ENCODE measurements around the gene CTSK. TPM values are rescaled to one million over a fixed set of nuclear protein-coding genes. Genes with fewer than 3 reads are reported as not detected.

The CTSK gene
- total and polyA plus RNA-seq, 2 of the 4 experiments (the other 2 are of a cell fraction) = 7.7 to 15.1 TPM

DNA sequence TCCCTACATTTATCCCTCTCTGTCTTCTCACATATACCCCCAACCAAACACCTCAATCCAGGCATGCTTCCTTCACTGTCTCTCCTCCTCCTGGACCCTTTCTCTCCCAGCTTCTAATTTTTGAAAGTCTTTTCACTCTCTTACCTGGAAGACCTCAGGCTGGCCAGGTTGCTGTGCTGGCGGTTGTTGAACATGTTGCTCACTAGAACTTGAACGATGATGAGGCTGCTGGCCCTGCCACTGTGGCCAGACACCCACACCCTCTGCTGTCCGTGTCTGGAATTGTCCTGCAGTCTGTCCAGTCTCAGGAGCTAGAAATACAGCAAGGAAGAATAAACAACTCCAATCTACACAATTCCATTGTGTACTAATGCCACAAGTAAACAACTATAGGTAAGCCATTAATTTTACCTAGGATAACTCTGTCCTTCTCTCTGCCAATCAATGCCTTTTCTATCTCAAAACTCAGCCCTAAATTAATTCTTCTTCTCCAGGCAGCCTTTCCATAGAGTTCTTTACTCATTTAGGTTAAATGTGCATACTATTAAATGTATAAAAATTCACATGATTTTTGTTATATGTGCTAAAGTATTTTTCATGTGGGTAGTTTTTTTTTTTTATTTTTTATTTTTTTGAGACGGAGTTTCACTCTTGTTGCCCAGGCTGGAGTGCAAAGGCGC lies 5.1 kb upstream of the CTSK start (continued):
- TF ChIP-seq, protein P1, sequence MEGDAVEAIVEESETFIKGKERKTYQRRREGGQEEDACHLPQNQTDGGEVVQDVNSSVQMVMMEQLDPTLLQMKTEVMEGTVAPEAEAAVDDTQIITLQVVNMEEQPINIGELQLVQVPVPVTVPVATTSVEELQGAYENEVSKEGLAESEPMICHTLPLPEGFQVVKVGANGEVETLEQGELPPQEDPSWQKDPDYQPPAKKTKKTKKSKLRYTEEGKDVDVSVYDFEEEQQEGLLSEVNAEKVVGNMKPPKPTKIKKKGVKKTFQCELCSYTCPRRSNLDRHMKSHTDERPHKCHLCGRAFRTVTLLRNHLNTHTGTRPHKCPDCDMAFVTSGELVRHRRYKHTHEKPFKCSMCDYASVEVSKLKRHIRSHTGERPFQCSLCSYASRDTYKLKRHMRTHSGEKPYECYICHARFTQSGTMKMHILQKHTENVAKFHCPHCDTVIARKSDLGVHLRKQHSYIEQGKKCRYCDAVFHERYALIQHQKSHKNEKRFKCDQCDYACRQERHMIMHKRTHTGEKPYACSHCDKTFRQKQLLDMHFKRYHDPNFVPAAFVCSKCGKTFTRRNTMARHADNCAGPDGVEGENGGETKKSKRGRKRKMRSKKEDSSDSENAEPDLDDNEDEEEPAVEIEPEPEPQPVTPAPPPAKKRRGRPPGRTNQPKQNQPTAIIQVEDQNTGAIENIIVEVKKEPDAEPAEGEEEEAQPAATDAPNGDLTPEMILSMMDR (conservative IDR thresholded peaks at IDR 0.05; ENCODE audit: low read depth, low read length) = peak; percentile 82

DNA sequence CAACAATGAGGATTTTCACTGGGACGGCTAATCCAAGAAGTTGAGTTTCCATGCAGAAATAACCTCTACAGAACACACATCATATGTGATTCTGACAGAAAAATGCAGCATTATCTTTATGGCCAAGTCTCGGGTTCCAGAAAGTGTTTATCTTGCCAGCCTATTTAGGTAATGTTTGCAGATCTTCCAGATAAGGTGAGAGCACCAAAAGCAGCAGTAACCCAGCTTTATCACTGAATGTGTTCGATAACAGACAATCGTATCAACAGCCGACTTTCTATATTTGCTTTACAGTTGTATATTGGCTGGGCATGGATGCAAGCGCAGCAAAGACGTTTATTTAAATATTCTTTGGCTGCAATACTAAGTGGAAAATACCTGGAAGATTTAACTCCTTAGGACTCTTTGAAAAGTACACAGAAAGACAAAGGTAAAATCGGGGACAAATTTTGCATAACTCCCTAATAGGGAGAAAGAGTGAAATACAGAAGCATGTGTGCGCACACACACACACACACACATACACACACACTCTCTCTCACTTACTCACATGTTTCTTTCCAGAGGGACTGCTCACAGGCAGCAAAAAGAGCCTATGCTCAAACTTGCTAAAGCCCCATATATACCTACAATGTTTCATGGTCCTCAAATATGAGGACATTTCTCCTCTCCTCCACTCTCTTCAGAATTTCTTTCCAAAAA lies 3.0 kb upstream of the CTSK start:
- WGBS, 2 experiments (ENCODE audit: extremely low coverage in 2 of 2, insufficient read length in 1 of 2) = no CpG with 5 or more reads among the region's 9 CpGs
- Histone ChIP-seq H3K9ac (ENCODE audit: low read depth, low read length) (no peak overlapping the region), H3K27me3 (ENCODE audit: control insufficient read depth, insufficient read depth, low read length) (no peaks in the 10 kb centered on the region), H4K8ac (ENCODE audit: low read depth in 2 of 2, low read length in 2 of 2) (no peak overlapping the region), H3K27ac (ENCODE audit: insufficient read depth, low read length) (no peak overlapping the region), H3K4me1 (ENCODE audit: control insufficient read depth, insufficient read depth, low read length) (peaks cover 9% of the 10 kb centered on the region), H2BK5ac (ENCODE audit: low read depth, low read length, poor library complexity, severe bottlenecking) (no peak overlapping the region), H3K18ac (ENCODE audit: low read depth, low read length) (no peak overlapping the region), H2BK20ac (ENCODE audit: low read depth, low read length) (no peak overlapping the region), H2BK15ac (ENCODE audit: low read depth, low read length) (no peak overlapping the region), H2AK9ac (replicated peaks; ENCODE audit: low read depth, low read length, poor library complexity) (no peak overlapping the region), H3K9me1 (ENCODE audit: insufficient read depth, low read length) (peaks cover 3% of the 10 kb centered on the region; the same call in 1 of the 2 replicates), H4K91ac (ENCODE audit: insufficient read depth, low read depth, low read length) (no peak overlapping the region), H2BK120ac (ENCODE audit: low read depth, low read length) (no peak overlapping the region), H3K4me2 (ENCODE audit: low read depth, low read length) (no peak overlapping the region), H2AFZ (replicated peaks; ENCODE audit: low read length, poor library complexity) (no peak overlapping the region), H3K4ac (ENCODE audit: low read depth, low read length) (no peak overlapping the region), H3K56ac (ENCODE audit: extremely low read depth, insufficient read depth, low read length) (no peak overlapping the region), H3K36me3 (ENCODE audit: control insufficient read depth, insufficient read depth, low read length) (peaks cover 19% of the 10 kb centered on the region), H3K9me3 (ENCODE audit: control insufficient read depth, insufficient read depth, low read length) (no peaks in the 10 kb centered on the region), H3K4me3 (ENCODE audit: insufficient read depth, low read depth, low read length) (no peak overlapping the region), H3K79me1 (ENCODE audit: low read depth in 1 of 2, low read length in 2 of 2) (peaks cover 0 to under 1% of the 10 kb centered on the region in 2 experiments; a peak in 1 of 4 replicates), H3K23ac (ENCODE audit: low read depth, low read length) (no peak overlapping the region), H3K14ac (replicated peaks; ENCODE audit: low read depth, low read length) (no peak overlapping the region), H2AK5ac (ENCODE audit: low read depth, low read length) (no peak overlapping the region), H4K20me1 (ENCODE audit: insufficient read depth, low read length) (no peaks in the 10 kb centered on the region), H4K5ac (ENCODE audit: low read depth, low read length) (no peak overlapping the region)
- in situ Hi-C loops (cut with MboI; ENCODE audit: low sequenced_read_pairs) = no loop called here
- dilution Hi-C loops (cut with HindIII; ENCODE audit: low sequenced_read_pairs, unreplicated experiment) = no loop called here
- no peak for ATAC-seq (ENCODE audit: low read depth)
- BruUV-seq (replicated peaks) = no TSS peak
- DNase-seq = no peak
- ChIA-PET POLR2A (ENCODE audit: unreplicated experiment) (no interaction called here), CTCF (no interaction called here)
- intact Hi-C loops (cut with micrococcal nuclease) = no loop called here
- TF ChIP-seq SMC3 (IDR thresholded peaks at IDR 0.05; ENCODE audit: low read depth, low read length) (no peak), FOS (IDR thresholded peaks at IDR 0.05; ENCODE audit: low read depth, low read length) (no peak), NFE2L2 (IDR thresholded peaks at IDR 0.05; ENCODE audit: low read depth, low read length) (no peak), MAFK (IDR thresholded peaks at IDR 0.05; ENCODE audit: low read depth, low read length) (no peak), RCOR1 (IDR thresholded peaks at IDR 0.05; ENCODE audit: insufficient replicate concordance, low read length) (no peak), RFX5 (IDR thresholded peaks at IDR 0.05; ENCODE audit: low read depth, low read length) (no peak), RAD21 (IDR thresholded peaks at IDR 0.05; ENCODE audit: low read length) (no peak), POLR2A (IDR thresholded peaks at IDR 0.05; ENCODE audit: low read depth, low read length) (no peak)
- TF ChIP-seq, protein P2, sequence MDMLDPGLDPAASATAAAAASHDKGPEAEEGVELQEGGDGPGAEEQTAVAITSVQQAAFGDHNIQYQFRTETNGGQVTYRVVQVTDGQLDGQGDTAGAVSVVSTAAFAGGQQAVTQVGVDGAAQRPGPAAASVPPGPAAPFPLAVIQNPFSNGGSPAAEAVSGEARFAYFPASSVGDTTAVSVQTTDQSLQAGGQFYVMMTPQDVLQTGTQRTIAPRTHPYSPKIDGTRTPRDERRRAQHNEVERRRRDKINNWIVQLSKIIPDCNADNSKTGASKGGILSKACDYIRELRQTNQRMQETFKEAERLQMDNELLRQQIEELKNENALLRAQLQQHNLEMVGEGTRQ (IDR thresholded peaks at IDR 0.05; ENCODE audit: low read depth, low read length) = no peak
- TF ChIP-seq, protein P1 (conservative IDR thresholded peaks at IDR 0.05; ENCODE audit: low read depth, low read length) = no peak

All from IMR-90 (cell line).